Stimulated activated CD8-positive, alpha-beta memory T cell treated with anti-CD3 and anti-CD28 coated beads, Interleukin-15, amount 100 ng/mL, for 24 hours (primary cell): ENCODE results near the gene EFCAB14.
"Not testable (repeated sequence)": the region's sequence is repeated elsewhere in the genome, so short reads cannot be mapped to it uniquely, and the experiment has no call there.

ENCODE experiments used
- DNase-seq: peaks from one replicate; pipeline ENCODE4 v3.0.0-alpha.2; 2020; ENCODE audit warnings: low read depth

The EFCAB14 gene

GRCh38 chr1:46686255-46686654, 32.7 kb downstream of the EFCAB14 start:
- DNase-seq = no peak

DNA sequence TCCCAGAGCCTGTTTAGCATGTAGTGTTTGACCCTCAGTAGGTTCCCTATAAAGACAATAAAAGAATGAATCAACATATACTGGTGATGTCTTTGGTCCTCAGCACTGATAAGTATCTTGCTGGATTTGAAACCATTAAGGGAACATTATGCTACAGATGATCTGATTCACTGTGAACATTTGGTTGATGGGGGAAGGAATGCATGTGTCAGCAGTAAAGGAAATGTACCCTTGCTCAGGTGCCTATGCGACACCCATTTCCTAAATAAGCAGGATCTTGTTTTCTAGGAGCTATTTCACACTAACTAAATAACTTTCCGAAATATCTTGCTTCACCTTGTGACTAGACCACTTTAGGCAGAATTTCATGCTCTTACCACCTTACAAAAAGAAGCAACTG, 34.2 kb downstream of the EFCAB14 start:
- DNase-seq = no peak

- DNase-seq = no peak
Observed at GRCh38 chr1:46682064-46682463, 36.9 kb downstream of the EFCAB14 start.

DNA sequence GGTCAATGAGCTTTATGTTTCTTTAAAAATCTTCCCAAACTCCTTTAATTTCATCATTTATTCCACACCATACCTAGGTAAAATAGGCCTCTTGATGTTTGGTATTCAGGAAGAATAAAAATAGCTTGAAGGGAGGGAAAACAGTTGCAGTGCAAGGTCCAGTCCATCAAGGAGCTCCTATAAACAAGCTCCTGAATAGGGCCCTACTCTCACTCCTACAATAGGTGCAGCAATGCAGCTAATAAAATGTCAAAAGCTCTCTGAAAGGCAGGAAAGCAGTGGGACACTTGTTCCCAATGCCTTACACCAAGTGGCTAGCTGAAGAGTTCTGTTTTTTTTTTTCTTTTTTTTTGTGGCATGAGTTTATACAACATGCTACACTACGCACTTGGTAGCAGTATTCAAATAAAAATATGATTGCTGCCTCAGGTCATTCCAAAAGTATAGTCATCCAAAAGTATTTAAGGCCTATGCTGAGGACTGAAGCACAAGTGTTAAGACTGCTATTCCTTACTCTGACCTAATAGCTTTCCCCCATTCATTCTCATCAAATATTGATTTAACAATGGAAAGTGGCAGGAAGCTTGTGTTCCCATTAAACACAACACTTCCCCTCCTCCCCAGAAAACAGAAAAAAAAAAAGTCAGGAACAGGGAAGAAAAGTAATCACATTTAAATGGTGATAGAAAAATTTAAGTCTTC, 37.4 kb downstream of the EFCAB14 start:
- no peak for DNase-seq

GRCh38 chr1:46679789-46680573, 38.9 kb downstream of the EFCAB14 start:
- DNase-seq = no peak

DNA sequence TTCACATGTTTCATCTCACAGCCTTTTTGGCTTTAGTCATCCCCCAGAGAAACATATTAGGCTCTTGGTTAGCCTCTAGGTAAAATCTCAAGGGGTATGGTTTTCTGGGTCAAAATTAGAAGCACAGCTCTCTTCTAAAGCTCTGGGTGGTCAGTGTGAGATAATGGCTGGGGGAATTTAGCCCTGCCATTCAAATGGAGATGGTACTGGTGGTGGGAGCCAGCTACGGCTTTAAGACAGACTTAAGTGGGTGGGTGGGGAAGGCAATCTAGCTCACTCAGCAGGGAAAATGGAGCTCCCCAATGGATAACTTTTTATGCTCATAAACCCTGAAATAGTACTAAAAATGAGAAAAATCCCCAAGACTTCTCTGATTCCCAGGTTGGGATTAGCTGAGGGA, 41.6 kb downstream of the EFCAB14 start:
- no peak for DNase-seq

DNA sequence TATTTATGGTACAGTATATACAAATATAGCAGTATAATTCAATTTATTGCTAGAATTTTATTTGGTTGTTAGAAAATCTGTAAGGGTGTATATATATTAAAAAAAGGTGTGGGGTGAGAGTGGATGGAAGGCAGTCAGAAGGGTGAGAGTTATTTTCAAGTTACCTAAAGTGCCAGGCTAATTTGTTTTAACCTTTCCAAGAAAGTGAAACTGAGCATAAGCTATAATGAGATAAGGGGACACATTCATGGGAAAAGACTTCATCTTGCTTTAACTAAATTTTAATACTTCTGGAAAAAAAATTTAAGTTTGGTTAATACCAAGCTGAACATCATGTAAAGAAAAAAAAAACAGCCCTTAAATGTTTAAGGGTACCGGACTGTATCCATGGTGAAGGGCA, 42.4 kb downstream of the EFCAB14 start:
- no peak for DNase-seq

GRCh38 chr1:46675549-46676314, 43.2 kb downstream of the EFCAB14 start:
- DNase-seq = no peak

DNA sequence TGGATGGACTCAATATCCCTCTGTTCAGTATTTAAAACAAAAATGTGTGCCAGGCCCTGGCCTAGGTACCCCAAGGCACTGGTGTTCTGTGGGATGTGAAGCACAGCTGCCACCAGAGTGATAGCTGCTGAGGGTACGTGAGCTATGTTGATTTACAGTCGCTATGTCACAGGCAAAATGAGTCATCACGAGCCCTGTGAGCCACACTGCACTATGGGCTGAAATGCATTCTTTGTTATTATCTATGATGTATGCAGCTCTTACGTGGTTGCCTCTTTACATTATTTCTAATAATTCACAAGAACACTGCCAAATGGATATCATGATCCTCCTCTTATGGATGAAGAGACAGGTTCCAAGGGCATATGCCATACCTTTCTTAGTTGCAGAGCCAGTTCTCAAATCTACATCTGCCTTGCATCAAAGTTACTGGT, 45.1 kb downstream of the EFCAB14 start:
- no peak for DNase-seq

GRCh38 chr1:46672696-46673095, 46.2 kb downstream of the EFCAB14 start:
- DNase-seq = no peak

GRCh38 chr1:46671554-46671953, 47.4 kb downstream of the EFCAB14 start, which contains the start of gene TEX38:
TSS of gene TEX38 (plus strand) at chr1:46671854. CDS start at chr1:46671935, 81 bp downstream.
- DNase-seq = no peak

DNA sequence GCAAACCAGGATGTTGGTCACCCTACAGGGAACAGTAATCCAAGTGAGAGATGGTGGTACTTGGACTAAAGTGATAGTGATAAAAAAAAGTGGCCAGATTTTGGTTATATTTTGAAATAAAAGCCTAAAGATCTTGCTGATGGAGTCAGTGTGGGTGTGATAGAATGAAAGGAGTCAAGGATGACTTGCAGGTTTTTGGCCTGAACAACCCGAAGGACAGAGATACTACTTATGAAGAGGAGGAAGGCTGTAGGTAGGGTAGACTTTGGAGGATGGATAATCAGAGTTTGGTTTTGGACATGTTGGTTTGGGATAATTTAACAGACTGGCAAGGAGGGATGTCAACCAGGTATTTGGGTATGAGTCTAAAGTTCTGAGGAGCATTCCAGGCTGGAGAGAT, 48.8 kb downstream of the EFCAB14 start:
- DNase-seq = no peak

- peak; percentile 39 for DNase-seq
Observed at GRCh38 chr1:46667782-46668760, 50.8 kb downstream of the EFCAB14 start, which contains the start of gene ATPAF1. TSS of gene ATPAF1 (minus strand) at chr1:46668364. CDS start at chr1:46668322, 42 bp downstream.

- no peak for DNase-seq
Observed at GRCh38 chr1:46665983-46666382, 52.9 kb downstream of the EFCAB14 start.

- not testable (repeated sequence) for DNase-seq
Observed at GRCh38 chr1:46662919-46663318, 56.0 kb downstream of the EFCAB14 start.

- not testable (repeated sequence) for DNase-seq
Observed at GRCh38 chr1:46660116-46660515, 58.8 kb downstream of the EFCAB14 start.

DNA sequence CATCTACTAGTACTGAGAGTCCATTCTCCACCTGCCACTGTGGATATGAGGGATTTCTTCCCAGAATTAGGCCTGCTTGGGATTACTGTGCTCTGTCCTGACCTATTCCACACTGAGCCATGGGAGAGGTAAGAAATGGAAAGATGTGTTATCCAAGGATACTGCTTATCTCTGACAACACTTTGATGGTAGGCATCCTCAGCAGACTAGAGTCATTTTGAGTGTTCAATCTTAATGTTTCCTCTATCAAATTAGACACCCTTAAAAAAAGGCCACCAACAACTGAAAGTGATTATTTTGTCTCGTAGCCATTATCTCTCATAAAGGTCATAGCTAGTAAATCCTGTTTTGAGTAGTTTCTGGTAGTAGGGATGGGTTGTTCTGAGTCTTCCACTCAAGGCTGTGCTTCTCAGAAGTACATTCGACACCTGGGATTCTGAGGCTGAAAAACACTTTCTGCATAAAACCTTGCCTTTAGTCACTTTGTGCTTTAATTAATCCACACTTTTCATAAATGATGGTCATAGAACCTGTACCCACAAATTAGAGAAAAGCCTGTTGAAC, 59.5 kb downstream of the EFCAB14 start:
- no peak for DNase-seq

- DNase-seq = no peak
Observed at GRCh38 chr1:46657775-46658174, 61.1 kb downstream of the EFCAB14 start.

DNA sequence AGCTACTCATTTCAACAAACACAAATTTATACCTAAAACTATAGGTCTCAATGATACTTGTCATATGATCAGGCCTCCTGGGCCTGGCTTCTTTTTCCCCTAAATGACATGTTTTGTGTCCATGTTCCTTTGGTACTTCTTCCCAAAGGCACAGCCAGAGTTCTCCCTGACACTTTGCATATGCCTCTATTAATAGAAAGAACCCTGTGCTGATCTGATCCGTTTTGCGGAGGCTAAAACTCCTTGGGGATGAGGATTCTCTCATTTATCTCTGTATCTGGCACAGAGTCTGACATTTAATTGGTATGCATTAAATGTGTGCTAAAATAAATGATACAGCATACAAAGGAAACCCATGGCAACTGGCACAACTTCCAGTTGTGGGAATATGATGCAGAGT, 62.3 kb downstream of the EFCAB14 start:
- no peak for DNase-seq

- DNase-seq = no peak
Observed at GRCh38 chr1:46655848-46656247, 63.1 kb downstream of the EFCAB14 start.

GRCh38 chr1:46654698-46655097, 64.2 kb downstream of the EFCAB14 start:
- not testable (repeated sequence) for DNase-seq
